K562 (cell line): ENCODE results near the gene NRGN. TPM values are rescaled to one million over a fixed set of nuclear protein-coding genes. Genes with fewer than 3 reads are reported as not detected.

Experiments
- ATAC-seq: fragments of 200-7000 bp; cut with Tn5 transposase; 3 replicates; pipeline ENCODE4 v1.9.1; 2020; ENCODE audit warnings: moderate library complexity
- BruUV-seq: library from RNA; stranded (reverse); fragments of 400-500 nt; replicated peaks from 2 replicates; lab custom pipeline; 2021; lab: Mats Ljungman, UMichigan
- CTCF ChIA-PET: fragments of 300-600 bp; formaldehyde crosslinking; extraction: SDS; loops from one replicate; lab custom pipeline; 2021; ENCODE audit warnings: low intra/inter-chr PET ratio; lab: Yijun Ruan, JAX
- POLR2A ChIA-PET: fragments of 300-600, 350-650 bp; sonication (Branson Sonifier 250); formaldehyde crosslinking; extraction: SDS; loops from one replicate; lab custom pipeline; 2021; ENCODE audit warnings: antibody characterized with exemption, inconsistent platforms; lab: Yijun Ruan, JAX
- DNase-seq, 4 experiments: peaks; one replicate each; pipeline versions ENCODE4 v3.0.0 to v3.0.0-alpha.2; 2011 to 2018; ENCODE audit warnings: low spot score in 3 of 4, mixed read lengths in 3 of 4; ENCODE audit errors: extremely low read depth in 1 of 4
- FAIRE-seq: peaks from 2 replicates; lab custom pipeline; 2011; peaks lifted over from hg19 to GRCh38; lab: Jason Lieb, UNC
- H2AFZ ChIP-seq: 2 replicates; pipeline ENCODE4 v1.6.0; 2011; ENCODE audit warnings: low read depth, low read length, control low read depth, inconsistent platforms
- H3K27ac ChIP-seq: fragments of 200-600 bp; 3 replicates; pipeline ENCODE4 v1.8.0; 2011; ENCODE audit warnings: low read depth, mild to moderate bottlenecking, control low read depth, inconsistent platforms, low read length, moderate library complexity, mixed read lengths; ENCODE audit errors: extremely low read depth
- H3K27me3 ChIP-seq, 2 experiments: fragments of 300-600 bp in 1 of 2; 2 replicates in 1 of 2; 3 replicates in 1 of 2; pipeline versions ENCODE4 v1.6.0 to v1.8.0; 2011; ENCODE audit warnings: inconsistent platforms in 2 of 2, low read length in 2 of 2, mild to moderate bottlenecking in 1 of 2, mixed read lengths in 1 of 2, moderate library complexity in 1 of 2; ENCODE audit not compliant: control insufficient read depth in 2 of 2, insufficient read depth in 2 of 2
- H3K36me3 ChIP-seq: fragments of 300-600 bp; 3 replicates; pipeline ENCODE4 v1.8.0; 2011; ENCODE audit warnings: mild to moderate bottlenecking, low read length, inconsistent platforms; ENCODE audit not compliant: control insufficient read depth, insufficient read depth
- H3K4me1 ChIP-seq, 2 experiments: fragments of 200-600 bp in 1 of 2; replicated peaks in 1 of 2; 2 replicates in 1 of 2; 3 replicates in 1 of 2; pipeline versions ENCODE4 v1.5.1 to v1.8.0; 2011; ENCODE audit warnings: inconsistent platforms in 2 of 2, low read length in 2 of 2, mild to moderate bottlenecking in 1 of 2, mixed read lengths in 1 of 2, moderate library complexity in 1 of 2; ENCODE audit not compliant: control insufficient read depth in 2 of 2, insufficient read depth in 2 of 2
- H3K4me2 ChIP-seq: 2 replicates; pipeline ENCODE4 v1.6.1; 2011; ENCODE audit warnings: low read length, control low read depth, inconsistent platforms, mixed read lengths; ENCODE audit not compliant: insufficient read depth
- H3K4me3 ChIP-seq: fragments of 200-600 bp; sonication (generic), shearing (Covaris generic); 2 replicates; pipeline ENCODE4 v1.5.1; 2016; ENCODE audit warnings: control low read depth, inconsistent platforms
- H3K79me2 ChIP-seq: fragments of 200-600 bp; 3 replicates; pipeline ENCODE4 v1.8.0; 2011; ENCODE audit warnings: low read length, inconsistent platforms; ENCODE audit not compliant: control insufficient read depth, insufficient read depth
- H3K9ac ChIP-seq, 2 experiments: 2 replicates each; pipeline versions ENCODE4 v1.6.0 to v1.6.1; 2011; ENCODE audit warnings: low read depth in 2 of 2, low read length in 2 of 2, control low read depth in 1 of 2, inconsistent platforms in 1 of 2, mild to moderate bottlenecking in 1 of 2, mixed read lengths in 1 of 2; ENCODE audit not compliant: insufficient read depth in 1 of 2
- H3K9me1 ChIP-seq: one replicate; pipeline ENCODE4 v1.6.0; 2011; ENCODE audit warnings: inconsistent platforms, mild to moderate bottlenecking, low read length, moderate library complexity; ENCODE audit not compliant: control insufficient read depth, insufficient read depth
- H3K9me3 ChIP-seq: replicated peaks from 2 replicates; pipeline ENCODE4 v1.5.1; 2011; ENCODE audit warnings: low read depth, low read length, inconsistent platforms; ENCODE audit not compliant: control insufficient read depth, insufficient read depth
- H4K20me1 ChIP-seq: replicated peaks from 2 replicates; pipeline ENCODE4 v1.6.1; 2011; ENCODE audit warnings: low read length, inconsistent platforms, mixed read lengths; ENCODE audit not compliant: control insufficient read depth, insufficient read depth
- BHLHE40 ChIP-seq: IDR thresholded peaks from 2 replicates; pipeline ENCODE4 v1.6.1; 2011; ENCODE audit warnings: low read length, improper control_type of control experiment
- CBFA2T2 ChIP-seq: fragments of 450-650 bp; conservative IDR thresholded peaks from 2 replicates; pipeline ENCODE4 v1.6.1; 2017; ENCODE audit warnings: mild to moderate bottlenecking
- CHD2 ChIP-seq: IDR thresholded peaks from 2 replicates; pipeline ENCODE4 v1.6.1; 2011; ENCODE audit warnings: low read depth, low read length
- GATAD2B ChIP-seq: fragments of 450-650 bp; IDR thresholded peaks from 2 replicates; pipeline ENCODE4 v1.6.1; 2017; ENCODE audit warnings: mild to moderate bottlenecking, borderline replicate concordance
- HMG20B ChIP-seq: fragments of 250-450 bp; sonication (Bioruptor Pico); IDR thresholded peaks from 2 replicates; pipeline ENCODE4 v1.5.0; 2021; ENCODE audit warnings: mild to moderate bottlenecking
- L3MBTL2 ChIP-seq: fragments of 450-650 bp; IDR thresholded peaks from 2 replicates; pipeline ENCODE4 v1.6.1; 2016; ENCODE audit warnings: mild to moderate bottlenecking, moderate library complexity
- MAZ ChIP-seq, 2 experiments: fragments of 450-650 bp in 1 of 2; sonication (generic) in 1 of 2; formaldehyde crosslinking; IDR thresholded peaks in 1 of 2; conservative IDR thresholded peaks in 1 of 2; 2 replicates each; pipeline versions ENCODE4 v1.4.0 to v1.5.0; 2020; ENCODE audit warnings: mild to moderate bottlenecking in 1 of 2, missing genetic modification reagents in 1 of 2
- NCOA2 ChIP-seq, 2 experiments: fragments of 450-650 bp; IDR thresholded peaks; 2 replicates each; pipeline ENCODE4 v1.6.1; 2018; ENCODE audit warnings: mild to moderate bottlenecking in 2 of 2, moderate library complexity in 1 of 2; ENCODE audit not compliant: partially characterized antibody in 2 of 2
- PML ChIP-seq: IDR thresholded peaks from 2 replicates; pipeline ENCODE4 v1.6.1; 2012; ENCODE audit warnings: low read length, inconsistent platforms
- PPARD ChIP-seq: fragments of 250-450 bp; sonication (Bioruptor Pico); IDR thresholded peaks from 2 replicates; pipeline ENCODE4 v1.8.0; 2022; ENCODE audit warnings: inconsistent platforms, mild to moderate bottlenecking, moderate library complexity
- PTRF ChIP-seq: fragments of 450-650 bp; IDR thresholded peaks from 2 replicates; pipeline ENCODE4 v1.6.1; 2016; ENCODE audit warnings: mild to moderate bottlenecking, missing genetic modification characterization, missing compliant biosample characterization
- ZBTB17 ChIP-seq: fragments of 450-650 bp; formaldehyde crosslinking; IDR thresholded peaks from 2 replicates; pipeline ENCODE4 v1.4.0; 2020; ENCODE audit warnings: mild to moderate bottlenecking
- ZBTB7A ChIP-seq: IDR thresholded peaks from 2 replicates; pipeline ENCODE4 v1.6.1; 2011; ENCODE audit warnings: low read depth, mild to moderate bottlenecking, low read length, moderate library complexity, borderline replicate concordance; ENCODE audit not compliant: control insufficient read depth
- ZNF143 ChIP-seq: sonication (generic); formaldehyde crosslinking; IDR thresholded peaks from 2 replicates; pipeline ENCODE4 v1.9.0; 2022; ENCODE audit warnings: mild to moderate bottlenecking, missing genetic modification reagents
- ZNF146 ChIP-seq: IDR thresholded peaks from one replicate; pipeline ENCODE4 v1.6.1; 2018; ENCODE audit warnings: missing compliant biosample characterization; ENCODE audit not compliant: unreplicated experiment
- ZNF408 ChIP-seq: fragments of 250-450 bp; sonication (Bioruptor Pico); IDR thresholded peaks from 2 replicates; pipeline ENCODE4 v1.4.0; 2020; ENCODE audit warnings: low read depth, mild to moderate bottlenecking, moderate library complexity
- ZSCAN29 ChIP-seq: fragments of 450-650 bp; IDR thresholded peaks from 2 replicates; pipeline ENCODE4 v1.6.1; 2017
- ZZZ3 ChIP-seq: fragments of 450-650 bp; IDR thresholded peaks from 2 replicates; pipeline ENCODE4 v1.6.1; 2016; ENCODE audit warnings: antibody characterized with exemption, mild to moderate bottlenecking, moderate library complexity
- WGBS: fragments of 100-300 bp; shearing (Covaris generic); methylation state at CpG from one replicate; pipeline ENCODE4 v1.1.6; 2016; ENCODE audit warnings: low coverage, mixed read lengths; ENCODE audit not compliant: insufficient coverage; ENCODE audit errors: missing lambda C conversion rate; 5-methylcytosine and 5-hydroxymethylcytosine counted together
- in situ Hi-C: fragments of 300-500 bp; cut with MboI; formaldehyde crosslinking; loops from 4 replicates; pipeline ENCODE4 v1.15.0; 2018; ENCODE audit warnings: inconsistent platforms, mixed read lengths
- intact Hi-C: fragments of 100-400 bp; cut with micrococcal nuclease; formaldehyde crosslinking; loops from 2 replicates; pipeline ENCODE4 v1.14.2; 2022
- polyA plus RNA-seq, 8 experiments: library from polyadenylated mRNA; depleted of rRNA in 4 of 8; stranded (reverse) in 5 of 8; unstranded in 3 of 8; fragments of >200 nt; fragmentation: Nextera tagmentation in 2 of 8; fragmentation: Illumina TruSeq in 1 of 8; extraction: Ambion mirVana in 2 of 8; extraction: Trizol in 1 of 8; gene quantifications; 2 replicates each; pipeline versions ENCODE4 v1.2.1 to v1.2.3, GENCODE V29; 2011 to 2014; ENCODE audit warnings: inconsistent platforms in 1 of 8, missing spikeins in 1 of 8
- total RNA-seq, 7 experiments: library from RNA; depleted of rRNA in 6 of 7; stranded (reverse); fragments of >200 nt in 6 of 7; fragmentation: Illumina TruSeq in 2 of 7; extraction: Trizol in 2 of 7; gene quantifications; 2 replicates each; pipeline versions ENCODE4 v1.2.1 to v1.2.3, GENCODE V29; 2011 to 2021; ENCODE audit warnings: low replicate concordance in 1 of 7
- TF ChIP-seq, protein P1 (sequence below): sonication (generic); formaldehyde crosslinking; IDR thresholded peaks from 2 replicates; pipeline ENCODE4 v1.8.1; 2023; ENCODE audit warnings: mild to moderate bottlenecking, missing genetic modification reagents

The NRGN gene
- total and polyA plus RNA-seq, 9 of the 15 experiments (the other 6 are each of a cell fraction or from before 2014, with no cell fraction given) = 0.29 to 7.8 (median 3.5) TPM; not detected in 2

GRCh38 chr11:124699547-124699946, 40.2 kb upstream of the NRGN start:
- BruUV-seq = no TSS peak
- H2AFZ ChIP-seq = no peak overlapping the region
- FAIRE-seq (no peak), DNase-seq (no peak), ATAC-seq (no peak)
- H3K4me3 ChIP-seq = no peak overlapping the region
- H3K79me2 ChIP-seq = no peaks in the 10 kb centered on the region
- H3K27ac ChIP-seq = no peak overlapping the region
- 0% methylated on average over 1 of the region's 1 CpG for WGBS
- H3K27me3 ChIP-seq = peaks cover 3 to 8% of the 10 kb centered on the region in 2 experiments; a peak in 1 of 5 replicates
- H3K4me2 ChIP-seq = no peak overlapping the region
- POLR2A ChIA-PET = no interaction called here
- H3K4me1 ChIP-seq = no peaks in the 10 kb centered on the region
- no peaks in the 10 kb centered on the region for H3K9me1 ChIP-seq
- CTCF ChIA-PET = no interaction called here
- no peaks in the 10 kb centered on the region for H4K20me1 ChIP-seq
- intact Hi-C loops = no loop called here
- in situ Hi-C loops = no loop called here
- H3K9me3 ChIP-seq = peaks cover 2% of the 10 kb centered on the region; the same call in 1 of the 2 replicates
- no peak overlapping the region for H3K9ac ChIP-seq
- no peak for TF ChIP-seq ZBTB17
- no peak for TF ChIP-seq ZNF408 (CRISPR knock-in tag)
- no peak for TF ChIP-seq MAZ (CRISPR knock-in tag; conservative IDR thresholded peaks at IDR 0.05 in 1 of 2, IDR thresholded peaks at IDR 0.05 in 1 of 2)
- no peak for TF ChIP-seq BHLHE40
- TF ChIP-seq PPARD (CRISPR knock-in tag) = no peak
- no peak for TF ChIP-seq L3MBTL2
- no peaks in the 10 kb centered on the region for H3K36me3 ChIP-seq

GRCh38 chr11:124700028-124700427, 39.7 kb upstream of the NRGN start:
- CTCF ChIA-PET = no interaction called here
- Histone ChIP-seq H3K27ac (no peak overlapping the region), H3K9ac (no peak overlapping the region), H3K27me3 (peaks cover 3 to 8% of the 10 kb centered on the region in 2 experiments; a peak in 1 of 5 replicates), H3K9me3 (peaks cover 2% of the 10 kb centered on the region; the same call in 1 of the 2 replicates), H3K4me2 (no peak overlapping the region), H2AFZ (no peak overlapping the region), H3K4me3 (no peak overlapping the region), H3K36me3 (no peaks in the 10 kb centered on the region), H3K4me1 (no peaks in the 10 kb centered on the region), H3K79me2 (no peaks in the 10 kb centered on the region), H4K20me1 (no peaks in the 10 kb centered on the region), H3K9me1 (no peaks in the 10 kb centered on the region)
- no TSS peak for BruUV-seq
- POLR2A ChIA-PET = interaction anchor here (1.0 kb wide), 1 partner anchor 27 kb away, joined by 3 read pairs; the partner anchor contains the start of genes SIAE and SPA17
- in situ Hi-C loops (no loop called here), intact Hi-C loops (no loop called here)
- no peak for DNase-seq
- no peak for ATAC-seq
- FAIRE-seq = no peak
- no peak for TF ChIP-seq CBFA2T2
- no peak for TF ChIP-seq HMG20B (CRISPR knock-in tag)
- TF ChIP-seq, protein P1, sequence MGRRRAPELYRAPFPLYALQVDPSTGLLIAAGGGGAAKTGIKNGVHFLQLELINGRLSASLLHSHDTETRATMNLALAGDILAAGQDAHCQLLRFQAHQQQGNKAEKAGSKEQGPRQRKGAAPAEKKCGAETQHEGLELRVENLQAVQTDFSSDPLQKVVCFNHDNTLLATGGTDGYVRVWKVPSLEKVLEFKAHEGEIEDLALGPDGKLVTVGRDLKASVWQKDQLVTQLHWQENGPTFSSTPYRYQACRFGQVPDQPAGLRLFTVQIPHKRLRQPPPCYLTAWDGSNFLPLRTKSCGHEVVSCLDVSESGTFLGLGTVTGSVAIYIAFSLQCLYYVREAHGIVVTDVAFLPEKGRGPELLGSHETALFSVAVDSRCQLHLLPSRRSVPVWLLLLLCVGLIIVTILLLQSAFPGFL (CRISPR knock-in tag) = no peak
- no peak for TF ChIP-seq NCOA2 (IDR thresholded peaks at IDR 0.05; ENCODE audit: partially characterized antibody in 2 of 2)
- TF ChIP-seq ZZZ3 = no peak
- TF ChIP-seq PML = no peak
- no peak for TF ChIP-seq ZNF146 (CRISPR knock-in tag)
- TF ChIP-seq ZBTB7A = no peak
- TF ChIP-seq ZSCAN29 = no peak
- TF ChIP-seq ZNF143 = no peak
- no peak for TF ChIP-seq PTRF (tag)
- TF ChIP-seq ZBTB17 = no peak
- no peak for TF ChIP-seq CHD2
- TF ChIP-seq GATAD2B = no peak
